Stromal cell of bone marrow (primary cell): ENCODE data around the gene PIK3C2B.

ENCODE experiments used
- DNase-seq: peaks from one replicate; pipeline ENCODE4 v3.0.0-alpha.2; 2012; ENCODE audit warnings: low read depth

Gene PIK3C2B

GRCh38 chr1:204478172-204478899 is 16.3 kb downstream of the PIK3C2B start:
- no peak for DNase-seq

- no peak for DNase-seq
Observed at GRCh38 chr1:204477036-204477740, 17.4 kb downstream of the PIK3C2B start.

GRCh38 chr1:204476563-204476962 is 18.0 kb downstream of the PIK3C2B start:
- DNase-seq: no peak

- no peak for DNase-seq
Observed at GRCh38 chr1:204475656-204476432, 18.8 kb downstream of the PIK3C2B start.

- DNase-seq: no peak
Observed at GRCh38 chr1:204473400-204473965, 21.1 kb downstream of the PIK3C2B start.

- DNase-seq: no peak
Observed at GRCh38 chr1:204472660-204473059, 21.9 kb downstream of the PIK3C2B start.

GRCh38 chr1:204471687-204472086 is 22.9 kb downstream of the PIK3C2B start:
- no peak for DNase-seq

GRCh38 chr1:204469304-204469703 is 25.3 kb downstream of the PIK3C2B start:
- no peak for DNase-seq

- no peak for DNase-seq
Observed at GRCh38 chr1:204468766-204469302, 25.8 kb downstream of the PIK3C2B start.

GRCh38 chr1:204468206-204468605 is 26.4 kb downstream of the PIK3C2B start:
- no peak for DNase-seq

GRCh38 chr1:204466416-204467405 is 27.9 kb downstream of the PIK3C2B start:
- no peak for DNase-seq

GRCh38 chr1:204465546-204466415 is 28.8 kb downstream of the PIK3C2B start:
- DNase-seq: no peak

GRCh38 chr1:204464701-204465100 is 29.9 kb downstream of the PIK3C2B start:
- DNase-seq: no peak

- DNase-seq: no peak
Observed at GRCh38 chr1:204464187-204464631, 30.4 kb downstream of the PIK3C2B start.

- no peak for DNase-seq
Observed at GRCh38 chr1:204463125-204464060, 31.2 kb downstream of the PIK3C2B start.

GRCh38 chr1:204462229-204462561 is 32.4 kb downstream of the PIK3C2B start:
- no peak for DNase-seq

GRCh38 chr1:204461331-204462228 is 33.0 kb downstream of the PIK3C2B start:
- no peak for DNase-seq

- no peak for DNase-seq
Observed at GRCh38 chr1:204460346-204460745, 34.3 kb downstream of the PIK3C2B start.
